ENCODE results near the gene SEMA3G.

SEMA3G gene

DNA sequence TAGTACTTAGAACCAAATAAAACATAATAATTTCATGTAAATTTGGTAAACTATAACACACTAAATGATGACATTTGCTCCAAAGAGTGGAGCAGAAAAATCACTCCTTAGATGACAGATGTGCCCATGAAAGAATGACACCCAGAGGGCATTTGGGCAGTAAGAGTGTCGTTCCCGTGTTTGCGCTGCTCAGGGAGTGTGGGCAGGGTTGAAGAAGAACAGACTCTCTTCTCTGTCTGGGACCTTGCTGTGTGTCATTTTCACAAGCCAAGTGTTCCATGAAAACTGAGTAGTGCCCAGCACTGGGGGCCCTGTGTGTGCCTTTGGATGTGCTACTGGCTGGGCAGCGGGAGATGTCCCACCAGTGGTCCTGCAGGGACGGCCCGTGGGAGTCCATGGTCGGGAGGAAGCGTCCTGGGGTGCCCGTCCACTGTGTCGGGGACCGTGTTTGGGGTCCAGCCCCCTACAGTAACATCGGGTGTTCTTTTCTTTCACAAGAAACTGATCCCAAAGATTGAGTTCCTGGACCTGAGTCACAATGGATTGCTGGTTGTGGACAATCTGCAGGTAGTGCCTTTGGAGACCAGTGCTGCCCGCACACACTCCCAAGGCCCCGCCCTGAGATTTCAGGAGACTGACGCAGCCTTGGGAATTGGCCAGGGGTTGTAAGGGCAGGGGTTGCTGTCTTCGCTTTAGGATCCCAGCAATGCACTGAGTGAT lies 32.3 kb upstream of the SEMA3G start:
- H3K36me3 ChIP-seq (ENCODE audit: control insufficient read depth in 1 of 2, insufficient read depth in 2 of 2, low read length in 2 of 2) = peaks cover 85 to 95% of the 10 kb centered on the region in 2 donors

DNA sequence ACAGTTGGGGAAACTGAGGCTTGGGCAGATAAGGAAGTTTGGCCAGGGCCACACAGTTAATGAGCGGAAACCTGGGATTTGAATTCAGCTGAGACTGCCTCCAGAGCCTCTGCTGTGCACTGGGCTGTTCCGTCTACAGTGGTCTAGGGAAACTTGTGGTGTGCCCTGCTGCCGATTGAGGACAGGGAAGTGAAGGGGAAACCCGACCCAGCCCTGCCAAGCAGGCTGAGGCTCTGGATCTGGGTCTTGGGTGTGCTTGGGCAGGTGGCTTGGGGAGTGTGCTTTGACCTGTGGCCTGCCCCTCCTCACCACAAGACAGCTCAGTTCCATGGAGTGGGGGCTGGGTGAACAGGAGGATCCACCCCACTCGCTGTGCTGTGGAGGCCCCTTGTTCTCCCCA lies 28.1 kb upstream of the SEMA3G start:
- Histone ChIP-seq H3K9me3 (ENCODE audit: control insufficient read depth in 1 of 2, low read length in 2 of 2) (no peaks in the 10 kb centered on the region), H3K27ac (ENCODE audit: low read length) (no peak overlapping the region), H3K4me1 (ENCODE audit: control insufficient read depth in 1 of 2, insufficient read depth in 2 of 2, low read length in 2 of 2) (peaks cover 5 to 11% of the 10 kb centered on the region in 2 donors), H3K36me3 (ENCODE audit: control insufficient read depth in 1 of 2, insufficient read depth in 2 of 2, low read length in 2 of 2) (peaks cover 50 to 72% of the 10 kb centered on the region in 2 donors), H3K27me3 (ENCODE audit: low read depth, low read length) (no peaks in the 10 kb centered on the region), H3K4me3 (ENCODE audit: low read depth in 1 of 2, low read length in 2 of 2) (no peak overlapping the region)

More for the DNA sequence above, 32.3 kb upstream of the SEMA3G start:
- peaks cover 0 to 3% of the 10 kb centered on the region in 2 donors for H3K4me1 ChIP-seq (ENCODE audit: control insufficient read depth in 1 of 2, insufficient read depth in 2 of 2, low read length in 2 of 2)
- H3K27me3 ChIP-seq (ENCODE audit: low read depth, low read length) = no peaks in the 10 kb centered on the region
- no peak overlapping the region for H3K27ac ChIP-seq (ENCODE audit: low read length)
- H3K9me3 ChIP-seq (ENCODE audit: control insufficient read depth in 1 of 2, low read length in 2 of 2) = no peaks in the 10 kb centered on the region
- no peak overlapping the region for H3K4me3 ChIP-seq (ENCODE audit: low read depth in 1 of 2, low read length in 2 of 2)

DNA sequence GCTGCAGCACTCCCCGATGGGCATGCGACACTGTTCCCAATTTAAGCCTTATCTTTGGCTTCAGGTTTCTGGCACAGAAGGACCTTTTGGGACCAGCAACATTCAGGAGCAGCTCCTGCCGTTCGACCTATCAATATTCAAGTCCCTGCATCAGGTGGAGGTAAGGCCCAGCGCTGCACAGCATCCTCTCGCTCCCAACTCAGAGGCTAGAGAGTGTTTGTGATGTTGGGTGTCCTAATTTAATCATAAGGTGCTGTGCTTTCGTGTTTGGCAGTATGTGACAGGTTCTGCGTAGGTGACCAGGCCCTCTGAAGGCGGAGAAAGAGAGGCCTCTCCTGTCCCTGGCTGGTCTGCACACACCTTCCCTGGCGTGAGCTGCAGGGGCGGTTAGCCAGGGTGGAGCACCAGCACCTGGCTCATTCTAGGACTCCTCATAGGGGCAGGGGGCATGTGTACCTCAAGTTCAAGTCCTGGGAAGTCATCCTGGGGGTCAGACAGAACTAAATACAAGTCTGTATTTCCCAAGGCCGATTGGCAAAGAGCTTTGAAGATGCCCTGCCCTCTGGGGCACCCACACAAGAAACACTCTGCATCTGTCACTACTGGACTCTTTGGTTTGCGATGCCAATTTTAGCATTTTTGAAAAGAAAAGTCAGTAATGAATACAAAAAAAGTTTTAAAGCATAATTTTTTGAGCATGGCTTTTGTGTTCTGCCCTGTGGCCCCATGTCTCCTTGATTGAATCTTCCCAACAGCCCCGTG lies 27.5 kb upstream of the SEMA3G start:
- Histone ChIP-seq H3K4me3 (ENCODE audit: low read depth in 1 of 2, low read length in 2 of 2) (no peak overlapping the region), H3K4me1 (ENCODE audit: control insufficient read depth in 1 of 2, insufficient read depth in 2 of 2, low read length in 2 of 2) (peaks cover 6 to 11% of the 10 kb centered on the region in 2 donors), H3K27me3 (ENCODE audit: low read depth, low read length) (no peaks in the 10 kb centered on the region), H3K9me3 (ENCODE audit: control insufficient read depth in 1 of 2, low read length in 2 of 2) (no peaks in the 10 kb centered on the region), H3K27ac (ENCODE audit: low read length) (no peak overlapping the region), H3K36me3 (ENCODE audit: control insufficient read depth in 1 of 2, insufficient read depth in 2 of 2, low read length in 2 of 2) (peaks cover 43 to 66% of the 10 kb centered on the region in 2 donors)

DNA sequence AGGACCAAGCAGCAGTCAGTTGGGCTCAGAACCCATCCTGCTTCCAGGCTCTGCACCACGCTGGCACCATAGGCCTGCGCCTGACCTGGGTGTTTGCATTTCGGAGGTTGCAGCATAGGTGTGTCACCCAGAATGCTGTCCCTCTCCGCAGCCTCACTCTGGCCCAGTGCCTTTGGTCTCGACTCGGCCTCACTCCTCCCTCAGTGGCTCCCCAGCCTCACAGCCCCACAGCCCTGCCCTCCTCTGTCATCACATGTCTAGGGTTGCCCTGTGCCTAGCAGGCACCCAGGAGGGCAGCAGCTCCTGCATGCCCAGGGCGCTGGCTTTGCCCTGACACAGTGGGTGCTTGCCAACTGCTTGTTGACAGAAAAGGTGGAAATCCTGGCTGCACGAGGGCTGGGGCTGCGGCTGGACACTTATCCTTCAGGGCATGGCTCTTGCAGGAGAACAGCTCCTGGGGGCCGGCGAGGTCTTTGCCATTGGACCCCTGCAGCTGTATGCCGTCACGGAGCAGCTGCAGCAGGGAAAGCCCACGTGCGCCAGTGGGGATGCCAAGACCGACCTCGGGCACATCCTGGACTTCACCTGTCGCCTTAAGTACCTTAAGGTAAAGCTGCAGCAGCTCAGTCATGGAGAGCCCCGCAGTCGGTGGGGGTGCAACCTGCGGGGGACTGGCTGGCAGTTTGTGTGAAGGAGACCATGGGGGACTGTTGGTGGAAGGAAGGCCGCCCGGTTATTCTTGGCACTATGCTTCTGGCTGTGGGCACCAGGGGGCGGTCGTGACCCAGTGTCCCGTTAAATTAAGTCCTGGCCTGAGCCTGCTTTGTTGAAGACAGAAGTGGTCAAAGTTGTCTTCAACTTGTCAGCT lies 26.7 kb upstream of the SEMA3G start:
- H3K4me3 ChIP-seq (ENCODE audit: low read depth in 1 of 2, low read length in 2 of 2) = no peak overlapping the region
- peaks cover 9 to 11% of the 10 kb centered on the region in 2 donors for H3K4me1 ChIP-seq (ENCODE audit: control insufficient read depth in 1 of 2, insufficient read depth in 2 of 2, low read length in 2 of 2)
- H3K27me3 ChIP-seq (ENCODE audit: low read depth, low read length) = no peaks in the 10 kb centered on the region
- H3K27ac ChIP-seq (ENCODE audit: low read length) = no peak overlapping the region
- no peaks in the 10 kb centered on the region for H3K9me3 ChIP-seq (ENCODE audit: control insufficient read depth in 1 of 2, low read length in 2 of 2)
- H3K36me3 ChIP-seq (ENCODE audit: control insufficient read depth in 1 of 2, insufficient read depth in 2 of 2, low read length in 2 of 2) = peaks cover 38 to 58% of the 10 kb centered on the region in 2 donors

- Histone ChIP-seq H3K27ac (ENCODE audit: low read length) (no peak overlapping the region), H3K4me1 (ENCODE audit: control insufficient read depth in 1 of 2, insufficient read depth in 2 of 2, low read length in 2 of 2) (peaks cover 11 to 16% of the 10 kb centered on the region in 2 donors), H3K27me3 (ENCODE audit: low read depth, low read length) (no peaks in the 10 kb centered on the region), H3K4me3 (ENCODE audit: low read depth in 1 of 2, low read length in 2 of 2) (no peak overlapping the region), H3K36me3 (ENCODE audit: control insufficient read depth in 1 of 2, insufficient read depth in 2 of 2, low read length in 2 of 2) (peaks cover 31 to 51% of the 10 kb centered on the region in 2 donors), H3K9me3 (ENCODE audit: control insufficient read depth in 1 of 2, low read length in 2 of 2) (no peaks in the 10 kb centered on the region)
These were observed 26.0 kb upstream of the SEMA3G start for GRCh38 chr3:52470920-52471319.

GRCh38 chr3:52469001-52469400 lies 24.1 kb upstream of the SEMA3G start:
- peaks cover 11 to 19% of the 10 kb centered on the region in 2 donors for H3K4me1 ChIP-seq (ENCODE audit: control insufficient read depth in 1 of 2, insufficient read depth in 2 of 2, low read length in 2 of 2)
- H3K27ac ChIP-seq (ENCODE audit: low read length) = no peak overlapping the region
- no peaks in the 10 kb centered on the region for H3K9me3 ChIP-seq (ENCODE audit: control insufficient read depth in 1 of 2, low read length in 2 of 2)
- H3K27me3 ChIP-seq (ENCODE audit: low read depth, low read length) = no peaks in the 10 kb centered on the region
- peaks cover 20 to 35% of the 10 kb centered on the region in 2 donors for H3K36me3 ChIP-seq (ENCODE audit: control insufficient read depth in 1 of 2, insufficient read depth in 2 of 2, low read length in 2 of 2)
- no peak overlapping the region for H3K4me3 ChIP-seq (ENCODE audit: low read depth in 1 of 2, low read length in 2 of 2)

- Histone ChIP-seq H3K27me3 (ENCODE audit: low read depth, low read length) (no peaks in the 10 kb centered on the region), H3K4me1 (ENCODE audit: control insufficient read depth in 1 of 2, insufficient read depth in 2 of 2, low read length in 2 of 2) (peaks cover 11 to 19% of the 10 kb centered on the region in 2 donors), H3K36me3 (ENCODE audit: control insufficient read depth in 1 of 2, insufficient read depth in 2 of 2, low read length in 2 of 2) (peaks cover 15 to 28% of the 10 kb centered on the region in 2 donors), H3K4me3 (ENCODE audit: low read depth in 1 of 2, low read length in 2 of 2) (no peak overlapping the region), H3K9me3 (ENCODE audit: control insufficient read depth in 1 of 2, low read length in 2 of 2) (no peaks in the 10 kb centered on the region), H3K27ac (ENCODE audit: low read length) (no peak overlapping the region)
These were observed 23.4 kb upstream of the SEMA3G start for GRCh38 chr3:52468336-52468735.

DNA sequence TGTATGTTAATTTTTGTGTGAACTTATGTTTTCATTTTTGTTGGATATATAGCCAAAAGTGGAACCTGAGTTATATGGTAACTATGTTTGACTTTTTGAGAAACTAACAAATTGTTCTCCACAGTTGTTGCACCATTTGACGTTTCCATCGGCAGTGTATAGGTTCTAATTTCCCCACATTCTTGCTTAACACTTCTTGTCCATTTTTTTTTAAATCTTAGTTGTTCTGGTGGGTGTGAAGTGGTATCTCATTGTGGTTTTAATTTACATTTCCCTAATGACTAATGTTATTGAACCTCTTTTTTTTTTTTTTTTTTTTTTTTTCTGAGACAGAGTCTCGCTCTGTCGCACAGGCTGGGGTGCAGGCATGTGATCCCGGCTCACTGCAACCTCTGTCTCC lies 18.5 kb upstream of the SEMA3G start:
- H3K9me3 ChIP-seq (ENCODE audit: control insufficient read depth in 1 of 2, low read length in 2 of 2) = no peaks in the 10 kb centered on the region
- H3K4me3 ChIP-seq (ENCODE audit: low read depth in 1 of 2, low read length in 2 of 2) = no peak overlapping the region
- H3K36me3 ChIP-seq (ENCODE audit: control insufficient read depth in 1 of 2, insufficient read depth in 2 of 2, low read length in 2 of 2) = peaks cover 20 to 38% of the 10 kb centered on the region in 2 donors
- H3K4me1 ChIP-seq (ENCODE audit: control insufficient read depth in 1 of 2, insufficient read depth in 2 of 2, low read length in 2 of 2) = peaks cover 4 to 18% of the 10 kb centered on the region in 2 donors
- no peak overlapping the region for H3K27ac ChIP-seq (ENCODE audit: low read length)
- H3K27me3 ChIP-seq (ENCODE audit: low read depth, low read length) = no peaks in the 10 kb centered on the region

DNA sequence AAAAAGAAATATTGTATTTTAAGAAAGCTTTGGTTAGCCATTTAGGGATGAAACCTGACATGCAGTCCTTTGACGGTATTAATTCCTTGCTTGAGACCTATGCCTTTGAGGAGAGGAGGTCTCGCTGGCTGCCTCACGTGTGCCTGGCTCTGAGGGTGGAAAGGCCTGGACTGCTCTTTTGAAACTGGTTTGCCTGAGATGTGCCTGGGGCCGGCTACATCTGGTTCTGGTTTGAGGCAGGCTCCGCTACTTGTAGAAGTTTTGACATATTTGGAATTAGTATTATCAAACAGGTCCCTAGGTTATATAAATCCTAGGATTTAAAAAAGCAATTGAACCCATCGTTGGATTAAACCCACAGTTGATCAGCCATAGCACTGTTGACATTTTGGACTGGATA lies 17.0 kb upstream of the SEMA3G start:
- Histone ChIP-seq H3K9me3 (ENCODE audit: control insufficient read depth in 1 of 2, low read length in 2 of 2) (no peaks in the 10 kb centered on the region), H3K27me3 (ENCODE audit: low read depth, low read length) (no peaks in the 10 kb centered on the region), H3K4me1 (ENCODE audit: control insufficient read depth in 1 of 2, insufficient read depth in 2 of 2, low read length in 2 of 2) (peaks cover 0 to 13% of the 10 kb centered on the region in 2 donors), H3K36me3 (ENCODE audit: control insufficient read depth in 1 of 2, insufficient read depth in 2 of 2, low read length in 2 of 2) (peaks cover 30 to 40% of the 10 kb centered on the region in 2 donors), H3K27ac (ENCODE audit: low read length) (no peak overlapping the region), H3K4me3 (ENCODE audit: low read depth in 1 of 2, low read length in 2 of 2) (no peak overlapping the region)

- Histone ChIP-seq H3K4me1 (ENCODE audit: control insufficient read depth in 1 of 2, insufficient read depth in 2 of 2, low read length in 2 of 2) (peaks cover 0 to 19% of the 10 kb centered on the region in 2 donors), H3K27me3 (ENCODE audit: low read depth, low read length) (no peaks in the 10 kb centered on the region), H3K36me3 (ENCODE audit: control insufficient read depth in 1 of 2, insufficient read depth in 2 of 2, low read length in 2 of 2) (peaks cover 30 to 40% of the 10 kb centered on the region in 2 donors), H3K27ac (ENCODE audit: low read length) (no peak overlapping the region), H3K9me3 (ENCODE audit: control insufficient read depth in 1 of 2, low read length in 2 of 2) (no peaks in the 10 kb centered on the region), H3K4me3 (ENCODE audit: low read depth in 1 of 2, low read length in 2 of 2) (no peak overlapping the region)
These were observed 14.1 kb upstream of the SEMA3G start for GRCh38 chr3:52458770-52459545.

All from muscle layer of duodenum (tissue), 2 donors.